Astrocyte of the hippocampus (primary cell): ENCODE results near the gene SEMA6C.
"Not testable (repeated sequence)": the region's sequence is repeated elsewhere in the genome, so short reads cannot be mapped to it uniquely, and the experiment has no call there.

Experiments used
- DNase-seq: peaks from one replicate; pipeline ENCODE4 v3.0.0; 2011; ENCODE audit warnings: low read depth, low spot score

SEMA6C gene

GRCh38 chr1:151131701-151132334 is 14.6 kb downstream of the SEMA6C start:
- peak; percentile 51 for DNase-seq

GRCh38 chr1:151130987-151131586 is 15.3 kb downstream of the SEMA6C start:
- peak; percentile 93 for DNase-seq

GRCh38 chr1:151128800-151129199 is 17.6 kb downstream of the SEMA6C start:
- DNase-seq = no peak

GRCh38 chr1:151124763-151125403 is 21.5 kb downstream of the SEMA6C start:
- no peak for DNase-seq

- DNase-seq = no peak
These were observed 32.6 kb downstream of the SEMA6C start for GRCh38 chr1:151113877-151114276.

GRCh38 chr1:151108331-151108730 is 38.1 kb downstream of the SEMA6C start:
- DNase-seq = no peak

GRCh38 chr1:151106894-151107293 is 39.5 kb downstream of the SEMA6C start:
- DNase-seq = peak; percentile 13

GRCh38 chr1:151104630-151105029 is 41.8 kb downstream of the SEMA6C start:
- no peak for DNase-seq

- DNase-seq = no peak
These were observed 48.3 kb downstream of the SEMA6C start for GRCh38 chr1:151098126-151098525.

- not testable (repeated sequence) for DNase-seq
These were observed 49.0 kb downstream of the SEMA6C start for GRCh38 chr1:151097426-151097825.

GRCh38 chr1:151085953-151086559 is 60.4 kb downstream of the SEMA6C start:
- DNase-seq = no peak
